Measurements from ENCODE around the gene CCL16.
"Not testable (repeated sequence)": the region's sequence is repeated elsewhere in the genome, so short reads cannot be mapped to it uniquely, and the experiment has no call there.

Gene CCL16

DNA sequence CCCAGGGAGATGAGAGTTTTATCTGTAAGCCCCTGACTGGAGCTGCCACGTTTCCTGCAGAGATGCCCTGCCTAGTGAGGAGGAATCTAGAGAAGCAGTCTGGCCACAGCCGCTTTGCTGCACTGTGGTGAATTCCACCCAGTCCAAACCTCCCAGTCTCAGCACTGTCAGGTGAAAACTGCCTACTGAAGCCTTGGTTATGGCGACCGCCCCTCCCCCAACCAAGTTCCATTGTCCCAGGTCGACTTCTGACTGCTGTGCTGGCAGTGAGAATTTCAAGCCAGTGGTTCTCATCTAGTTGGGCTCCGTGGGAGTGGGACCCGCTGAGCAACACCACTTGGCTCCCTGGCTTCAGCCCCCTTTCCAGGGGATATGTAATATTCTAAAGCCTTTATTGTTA, 27.6 kb downstream of the CCL16 start:
- H3K4me3 ChIP-seq (ENCODE audit: low read depth, low read length): no peak overlapping the region
- TF ChIP-seq, protein P1, sequence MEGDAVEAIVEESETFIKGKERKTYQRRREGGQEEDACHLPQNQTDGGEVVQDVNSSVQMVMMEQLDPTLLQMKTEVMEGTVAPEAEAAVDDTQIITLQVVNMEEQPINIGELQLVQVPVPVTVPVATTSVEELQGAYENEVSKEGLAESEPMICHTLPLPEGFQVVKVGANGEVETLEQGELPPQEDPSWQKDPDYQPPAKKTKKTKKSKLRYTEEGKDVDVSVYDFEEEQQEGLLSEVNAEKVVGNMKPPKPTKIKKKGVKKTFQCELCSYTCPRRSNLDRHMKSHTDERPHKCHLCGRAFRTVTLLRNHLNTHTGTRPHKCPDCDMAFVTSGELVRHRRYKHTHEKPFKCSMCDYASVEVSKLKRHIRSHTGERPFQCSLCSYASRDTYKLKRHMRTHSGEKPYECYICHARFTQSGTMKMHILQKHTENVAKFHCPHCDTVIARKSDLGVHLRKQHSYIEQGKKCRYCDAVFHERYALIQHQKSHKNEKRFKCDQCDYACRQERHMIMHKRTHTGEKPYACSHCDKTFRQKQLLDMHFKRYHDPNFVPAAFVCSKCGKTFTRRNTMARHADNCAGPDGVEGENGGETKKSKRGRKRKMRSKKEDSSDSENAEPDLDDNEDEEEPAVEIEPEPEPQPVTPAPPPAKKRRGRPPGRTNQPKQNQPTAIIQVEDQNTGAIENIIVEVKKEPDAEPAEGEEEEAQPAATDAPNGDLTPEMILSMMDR (IDR thresholded peaks at IDR 0.05; ENCODE audit: low read depth, low read length): no peak

DNA sequence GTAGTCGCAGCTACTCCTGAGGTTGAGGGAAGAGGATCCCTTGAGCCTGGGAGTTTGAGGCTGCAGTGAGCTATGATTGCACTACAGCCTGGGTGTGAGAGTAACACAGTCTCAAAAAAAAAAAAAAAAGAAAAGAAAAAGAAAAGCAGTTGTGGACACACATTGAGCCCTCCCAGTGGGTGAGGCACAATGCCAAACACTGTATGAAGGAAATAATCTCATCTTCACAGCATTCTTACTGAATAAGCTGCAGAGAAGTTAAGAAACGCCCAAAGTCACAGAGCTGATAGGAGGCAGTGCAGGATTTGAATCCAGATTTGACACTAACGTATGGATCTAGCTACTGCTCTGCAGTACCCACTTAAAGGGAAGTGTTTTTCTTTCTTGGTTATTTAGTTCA, 31.9 kb downstream of the CCL16 start:
- H3K4me3 ChIP-seq (ENCODE audit: low read depth, low read length): no peak overlapping the region
- TF ChIP-seq, protein P1 (IDR thresholded peaks at IDR 0.05; ENCODE audit: low read depth, low read length): no peak

DNA sequence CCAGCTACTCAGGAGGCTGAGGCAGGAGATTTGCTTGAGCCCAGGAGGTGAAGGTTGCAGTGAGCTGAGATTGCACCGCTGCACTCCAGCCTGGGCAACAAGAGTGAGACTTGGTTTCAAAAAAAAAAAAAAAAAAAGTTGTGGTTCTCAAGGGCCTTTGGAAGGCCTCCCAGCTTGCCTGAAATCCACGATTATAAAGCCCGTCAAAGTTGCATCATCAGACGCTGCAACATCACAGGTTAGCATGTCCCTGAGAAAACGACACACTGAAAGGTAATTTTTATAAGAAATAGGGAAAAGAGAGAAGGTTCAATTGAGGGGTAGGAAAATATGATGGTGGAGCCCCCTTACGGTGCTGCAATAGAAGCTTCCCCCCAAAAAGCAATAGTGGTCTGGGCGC, 33.2 kb downstream of the CCL16 start:
- H3K4me3 ChIP-seq (ENCODE audit: low read depth, low read length): no peak overlapping the region
- TF ChIP-seq, protein P1 (IDR thresholded peaks at IDR 0.05; ENCODE audit: low read depth, low read length): no peak

DNA sequence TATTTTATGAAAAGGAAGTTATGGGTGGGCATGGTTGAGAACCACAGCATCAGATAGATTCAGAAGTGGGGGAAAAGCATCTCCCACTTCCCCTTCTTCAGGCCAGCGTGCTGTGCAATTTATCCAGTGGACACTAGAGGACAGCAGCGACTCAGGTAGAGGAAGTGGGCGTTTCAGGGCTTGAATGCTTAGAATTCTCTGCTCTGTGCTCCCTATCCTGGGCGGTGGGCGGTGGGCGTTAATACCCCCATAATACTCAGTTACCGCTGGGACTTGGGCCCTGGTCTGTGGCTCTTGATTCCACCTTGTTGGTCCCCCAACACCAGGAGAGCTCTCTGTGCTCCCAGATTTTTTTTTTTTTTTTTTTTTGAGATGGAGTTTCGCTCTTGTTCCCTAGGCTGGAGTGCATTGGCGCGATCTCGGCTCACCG, 34.1 kb downstream of the CCL16 start:
- TF ChIP-seq, protein P1 (IDR thresholded peaks at IDR 0.05; ENCODE audit: low read depth, low read length): peak; percentile 87
- no peak overlapping the region for H3K4me3 ChIP-seq (ENCODE audit: low read depth, low read length)

DNA sequence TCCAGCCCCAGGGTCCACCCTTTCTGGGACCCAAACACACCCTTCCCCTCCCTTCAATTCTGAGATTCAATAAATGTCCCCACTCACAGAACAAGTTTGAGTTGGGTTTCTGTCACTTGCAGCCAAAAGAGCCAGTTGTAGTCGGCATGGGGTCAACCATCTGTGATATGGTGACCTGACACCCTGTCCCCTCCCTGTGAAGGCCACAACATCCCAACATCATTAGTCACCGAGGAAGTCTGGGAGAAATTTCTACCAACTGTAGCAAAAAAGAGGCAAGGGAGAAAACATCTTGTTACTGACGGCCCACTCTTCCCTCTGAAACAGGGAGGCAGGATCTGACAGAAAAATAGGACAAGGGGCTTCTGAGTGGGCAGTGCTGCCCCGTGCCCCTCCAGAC, 37.1 kb downstream of the CCL16 start:
- TF ChIP-seq, protein P1 (IDR thresholded peaks at IDR 0.05; ENCODE audit: low read depth, low read length): no peak
- H3K4me3 ChIP-seq (ENCODE audit: low read depth, low read length): no peak overlapping the region

DNA sequence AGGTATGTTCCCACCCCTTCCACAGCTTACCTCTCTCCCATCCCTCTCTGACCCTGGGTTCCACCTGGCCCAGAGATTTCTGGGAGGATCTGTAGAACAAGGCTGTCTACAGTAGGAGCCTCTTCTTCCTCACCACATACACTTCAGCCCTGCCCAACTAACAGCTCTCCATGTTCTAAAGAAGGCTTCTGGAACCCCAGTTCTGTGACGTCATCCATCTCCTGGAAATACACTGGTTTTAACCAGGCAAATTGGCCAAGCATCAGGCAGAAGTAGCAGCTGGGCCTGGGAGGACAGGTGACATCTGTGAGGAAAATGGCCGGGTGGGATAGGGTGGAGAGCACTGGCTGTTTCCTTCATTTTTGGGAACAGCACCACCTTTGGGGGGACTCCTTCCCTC, 37.8 kb downstream of the CCL16 start, which contains the start of gene LYZL6:
LYZL6 (minus strand) TSS at position 177 of the 400 bp plus-strand sequence. CDS start 4,357 bp downstream, outside the sequence.
- no peak within 1 kb of the TSS for H3K4me3 ChIP-seq (ENCODE audit: low read depth, low read length)
- TF ChIP-seq, protein P1 (IDR thresholded peaks at IDR 0.05; ENCODE audit: low read depth, low read length): no peak

DNA sequence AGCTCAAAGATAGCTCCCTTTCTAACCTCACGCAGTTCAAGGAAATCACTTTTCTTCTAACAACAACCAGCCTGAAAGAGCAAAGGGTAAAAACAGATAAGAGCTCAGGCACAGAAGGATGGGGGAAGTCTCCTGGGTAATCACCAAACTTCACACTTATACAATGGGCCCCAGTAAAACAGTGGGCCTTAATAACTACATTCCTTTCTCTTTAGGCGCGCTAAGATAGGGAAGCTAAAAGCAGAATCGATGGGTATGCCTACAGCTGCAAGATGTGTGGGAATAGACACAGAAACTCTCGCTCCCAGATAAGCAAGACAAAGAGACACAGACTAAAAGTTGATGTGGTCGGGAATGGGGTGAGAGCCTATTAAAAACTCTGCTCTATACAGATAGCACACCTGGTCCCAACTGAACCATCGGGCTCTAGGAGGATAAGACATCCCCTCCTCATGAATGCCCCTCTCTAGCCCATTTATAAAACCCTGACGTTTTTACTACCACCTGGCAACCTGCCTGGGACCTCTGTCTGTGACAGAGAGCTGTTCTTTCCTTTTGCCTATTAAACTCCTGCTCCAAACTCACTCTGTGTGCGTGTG, 38.6 kb downstream of the CCL16 start:
- H3K4me3 ChIP-seq (ENCODE audit: low read depth, low read length): no peak overlapping the region

DNA sequence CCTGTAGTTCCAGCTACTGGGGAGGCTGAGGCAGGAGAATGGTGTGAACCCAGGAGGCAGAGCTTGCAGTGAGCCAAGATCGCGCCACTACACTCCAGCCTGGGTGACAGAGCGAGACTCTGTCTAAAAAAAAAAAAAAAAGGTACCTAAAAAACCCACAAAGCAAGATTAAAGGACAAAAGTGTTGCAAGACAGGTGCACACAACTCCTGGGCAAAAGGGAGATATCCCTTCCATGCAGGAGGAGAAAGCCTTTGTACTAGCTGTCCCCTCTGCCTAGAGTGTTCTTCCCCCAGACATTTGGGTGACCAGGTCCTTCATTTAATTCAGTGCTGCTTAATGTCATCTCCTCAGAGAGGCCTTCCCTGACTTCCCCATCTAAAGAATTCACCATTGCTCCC, 42.8 kb downstream of the CCL16 start:
- H3K4me3 ChIP-seq (ENCODE audit: low read depth, low read length): not testable (repeated sequence)

More for the DNA sequence above, 38.6 kb downstream of the CCL16 start:
- TF ChIP-seq, protein P1 (IDR thresholded peaks at IDR 0.05; ENCODE audit: low read depth, low read length): no peak
